GM19397 (cell line): ENCODE data around the gene PCNX2.
"Not testable (repeated sequence)": the region's sequence is repeated elsewhere in the genome, so short reads cannot be mapped to it uniquely, and the experiment has no call there.

Source experiments
- ATAC-seq: cut with Tn5 transposase; IDR thresholded peaks from one replicate; pipeline ENCODE4 v1.9.1; 2021; ENCODE audit warnings: mild to moderate bottlenecking, moderate library complexity; ENCODE audit not compliant: unreplicated experiment

PCNX2 gene

GRCh38 chr1:233024199-233024598 is 271.3 kb downstream of the PCNX2 start:
- ATAC-seq, result no peak

- ATAC-seq, result no peak
Measured at GRCh38 chr1:233022246-233022645, 273.3 kb downstream of the PCNX2 start.

DNA sequence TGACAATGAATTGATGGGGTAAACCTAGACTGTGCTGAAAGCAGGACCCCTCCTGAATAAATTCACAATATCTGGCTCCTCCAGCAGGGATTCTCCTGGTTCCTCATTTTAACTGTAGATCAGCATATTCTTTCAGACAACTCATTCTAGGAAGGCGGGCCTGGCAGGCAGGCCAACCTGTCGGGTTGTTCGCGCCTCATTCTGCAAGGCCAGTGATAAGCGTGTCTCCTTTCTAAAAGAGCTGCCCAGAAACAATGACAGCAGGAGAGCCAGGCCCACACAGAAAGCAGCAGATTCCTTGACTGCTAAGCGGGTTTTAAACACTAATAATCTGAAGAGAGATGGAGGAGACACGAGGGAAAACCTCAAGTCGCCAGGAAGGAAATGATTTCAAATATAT is 275.1 kb downstream of the PCNX2 start:
- no peak for ATAC-seq

DNA sequence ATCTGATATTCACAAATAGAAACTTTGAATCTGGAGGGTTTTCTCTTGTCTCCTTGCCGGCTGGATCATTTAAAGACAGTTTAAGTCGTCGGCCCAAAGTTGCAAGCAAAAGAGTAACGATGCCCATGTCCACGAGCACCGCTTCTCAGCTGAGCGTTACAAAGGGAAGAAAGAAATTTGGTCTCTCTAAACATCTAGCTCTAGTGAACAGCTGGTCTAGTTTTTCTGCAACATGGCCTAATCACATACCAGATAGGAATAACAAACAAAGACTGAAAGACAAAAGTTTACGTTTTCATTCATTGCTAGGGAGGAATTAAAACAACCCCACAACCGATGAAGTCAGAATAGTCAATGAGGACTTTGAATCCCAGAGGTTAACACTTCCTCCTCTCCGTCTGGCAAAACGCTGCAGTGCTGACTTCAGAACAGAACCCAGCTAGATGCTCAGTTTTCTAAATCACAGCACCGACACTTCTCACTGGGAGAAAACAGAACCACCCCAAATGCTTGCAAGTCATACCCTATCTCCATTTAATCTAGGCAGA is 275.7 kb downstream of the PCNX2 start:
- ATAC-seq, result no peak

- no peak for ATAC-seq
Measured at GRCh38 chr1:233019083-233019482, 276.4 kb downstream of the PCNX2 start.

GRCh38 chr1:233016798-233017197 is 278.7 kb downstream of the PCNX2 start:
- ATAC-seq, result no peak

DNA sequence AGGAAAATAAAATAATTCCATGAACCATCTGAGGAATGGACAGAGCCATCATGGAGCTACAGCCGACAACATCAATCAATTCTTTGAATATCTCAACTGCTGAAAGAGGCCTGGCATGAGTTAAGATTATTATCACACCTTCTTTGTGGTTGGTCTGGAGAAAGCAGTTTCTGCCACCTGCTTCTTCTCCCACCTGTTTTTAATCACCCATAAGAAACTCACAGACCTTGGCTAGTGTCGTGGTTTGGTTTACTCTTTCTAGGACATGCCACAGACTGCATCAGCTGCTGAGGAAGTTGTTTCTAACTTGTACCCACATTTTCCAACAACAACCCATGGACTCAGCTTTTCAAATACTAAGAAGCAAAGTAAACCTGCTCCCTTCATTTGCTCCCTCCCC is 279.6 kb downstream of the PCNX2 start:
- peak; percentile 58 for ATAC-seq

DNA sequence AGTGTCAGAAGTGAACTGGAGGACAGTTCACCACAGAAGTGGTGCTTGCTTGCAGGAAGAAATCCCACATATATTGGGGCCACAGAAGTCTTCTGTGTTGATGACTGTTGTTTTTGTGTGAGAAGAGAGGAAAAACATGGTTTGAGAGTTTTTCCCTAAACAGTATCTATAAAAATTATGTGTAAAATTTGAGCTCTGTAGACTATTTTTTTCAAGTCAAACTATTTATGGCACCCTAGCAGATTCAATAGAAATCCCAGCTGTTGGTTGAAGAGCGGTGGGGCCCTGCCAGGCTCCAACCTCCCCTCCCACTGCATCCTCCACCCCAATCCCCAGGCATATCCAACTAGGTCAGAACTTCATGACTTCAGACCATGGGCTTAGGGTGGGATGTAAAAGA is 283.5 kb downstream of the PCNX2 start:
- ATAC-seq, result no peak

- ATAC-seq, result no peak
Measured at GRCh38 chr1:233010146-233010545, 285.4 kb downstream of the PCNX2 start.

- ATAC-seq, result no peak
Measured at GRCh38 chr1:233006541-233006973, 289.0 kb downstream of the PCNX2 start.

- ATAC-seq, result no peak
Measured at GRCh38 chr1:233006108-233006507, 289.4 kb downstream of the PCNX2 start.

DNA sequence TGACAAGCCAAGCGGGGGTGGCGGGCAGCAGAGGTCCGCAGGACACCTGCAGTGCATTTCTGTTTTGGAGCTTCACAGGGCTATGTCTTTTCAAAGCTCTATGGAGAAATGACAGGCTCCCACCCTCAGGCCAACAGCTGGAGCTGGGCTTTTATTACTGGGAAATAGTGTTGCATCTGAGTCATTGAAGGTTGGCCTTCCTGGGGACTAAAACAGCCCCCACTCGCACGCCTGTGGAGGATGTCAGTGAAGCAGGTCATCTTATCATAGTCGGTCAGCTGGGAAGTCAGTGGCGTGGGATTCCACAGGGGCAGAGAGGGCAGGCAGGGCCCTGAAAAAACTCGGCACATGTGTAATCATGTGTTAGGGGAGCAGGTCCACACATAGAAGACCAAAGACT is 289.8 kb downstream of the PCNX2 start:
- no peak for ATAC-seq

GRCh38 chr1:233005156-233005555 is 290.4 kb downstream of the PCNX2 start:
- ATAC-seq, result no peak

- no peak for ATAC-seq
Measured at GRCh38 chr1:233004451-233004850, 291.1 kb downstream of the PCNX2 start.

DNA sequence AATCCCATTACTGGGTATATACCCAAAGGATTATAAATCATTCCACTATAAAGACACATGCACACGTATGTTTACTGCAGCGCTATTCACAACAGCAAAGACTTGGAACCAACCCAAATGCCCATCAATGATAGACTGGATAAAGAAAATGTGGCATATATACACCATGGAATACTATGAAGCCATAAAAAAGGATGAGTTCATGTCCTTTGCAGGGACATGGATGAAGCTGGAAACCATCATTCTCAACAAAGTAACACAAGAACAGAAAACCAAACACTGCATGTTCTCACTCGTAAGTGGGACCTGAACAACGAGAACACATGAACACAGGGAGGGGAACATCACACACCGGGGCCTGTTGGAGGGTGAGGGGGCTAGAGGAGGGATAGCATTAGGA is 291.9 kb downstream of the PCNX2 start:
- ATAC-seq, result not testable (repeated sequence)

- no peak for ATAC-seq
Measured at GRCh38 chr1:232999956-233000625, 295.4 kb downstream of the PCNX2 start.

- no peak for ATAC-seq
Measured at GRCh38 chr1:232998646-232999045, 296.9 kb downstream of the PCNX2 start.

GRCh38 chr1:232998138-232998537 is 297.4 kb downstream of the PCNX2 start:
- ATAC-seq, result no peak

DNA sequence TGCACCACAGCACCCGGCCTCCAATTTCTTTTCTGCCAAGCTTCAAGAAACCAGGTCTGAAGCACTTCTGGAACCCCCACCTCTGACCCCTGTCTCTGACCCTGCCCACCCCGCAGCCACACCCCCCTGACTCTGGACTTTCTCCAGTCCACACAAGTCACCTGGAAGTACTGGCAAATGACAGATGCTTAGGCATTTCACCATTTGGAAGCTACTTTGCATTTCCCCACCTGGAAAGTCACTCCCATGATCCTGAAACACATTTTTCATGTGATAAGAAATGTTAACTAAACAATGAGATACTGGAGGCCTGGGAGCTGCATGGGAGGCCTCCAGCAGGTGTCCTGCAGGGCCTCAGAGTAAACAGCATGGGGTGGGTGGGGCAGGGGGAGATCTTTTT is 299.4 kb downstream of the PCNX2 start:
- no peak for ATAC-seq

GRCh38 chr1:232995189-232995588 is 300.3 kb downstream of the PCNX2 start:
- ATAC-seq, result no peak

- no peak for ATAC-seq
Measured at GRCh38 chr1:232993555-232993954, 302.0 kb downstream of the PCNX2 start.

GRCh38 chr1:232992227-232992626 is 303.3 kb downstream of the PCNX2 start:
- no peak for ATAC-seq

- no peak for ATAC-seq
Measured at GRCh38 chr1:232991238-232991637, 304.3 kb downstream of the PCNX2 start.
